Left lung (tissue), 10 donors: Measurements from ENCODE around the gene CYSRT1. TPM values are rescaled to one million over a fixed set of nuclear protein-coding genes. Genes with fewer than 3 reads are reported as not detected.
A peak's percentile ranks its signal among the peaks of the same experiment; 100 is the strongest.
"Not testable (repeated sequence)": the region's sequence is repeated elsewhere in the genome, so short reads cannot be mapped to it uniquely, and the experiment has no call there.

Experiments
- ATAC-seq: fragments of 200-7000 bp; cut with Tn5 transposase; one replicate; pipeline ENCODE4 v1.9.1; 2020; ENCODE audit warnings: moderate library complexity
- DNase-seq, 4 donors: peaks; one replicate each; pipeline ENCODE4 v3.0.0-alpha.2; 2013 to 2020
- H3K27ac ChIP-seq, 2 donors: fragments of 200-600 bp; sonication (generic) in 1 of 2; one replicate each; pipeline versions ENCODE4 v1.5.0 to v1.8.0; 2020 to 2021
- H3K27me3 ChIP-seq, 2 donors: fragments of 200-600 bp; sonication (generic) in 1 of 2; one replicate each; pipeline versions ENCODE4 v1.5.0 to v1.8.0; 2020 to 2021
- H3K36me3 ChIP-seq, 2 donors: fragments of 200-600 bp; sonication (generic) in 1 of 2; one replicate each; pipeline versions ENCODE4 v1.5.0 to v1.8.0; 2020 to 2021
- H3K4me1 ChIP-seq, 2 donors: fragments of 200-600 bp; one replicate each; pipeline ENCODE4 v1.8.0; 2021
- H3K4me3 ChIP-seq, 2 donors: fragments of 200-600 bp; sonication (generic) in 1 of 2; one replicate each; pipeline versions ENCODE4 v1.5.0 to v1.8.0; 2020 to 2021; ENCODE audit warnings: mild to moderate bottlenecking in 1 of 2
- H3K9me3 ChIP-seq, 2 donors: fragments of 200-600 bp; sonication (generic) in 1 of 2; one replicate each; pipeline versions ENCODE4 v1.5.0 to v1.8.0; 2020 to 2021
- CTCF ChIP-seq, 2 donors: fragments of 200-600 bp; sonication (generic) in 1 of 2; IDR thresholded peaks; one replicate each; pipeline versions ENCODE4 v1.5.0 to v1.8.0; 2021; ENCODE audit warnings: antibody characterized with exemption in 2 of 2
- intact Hi-C, 2 donors: fragments of 100-400 bp; cut with DNase I; formaldehyde crosslinking; loops; one replicate each; pipeline versions ENCODE4 v1.11.2 to v1.14.2; 2022
- polyA plus RNA-seq, 6 donors: library from polyadenylated mRNA; unstranded; fragments of 120-200 nt; gene quantifications; one replicate each; pipeline ENCODE4 v1.2.1, GENCODE V29; 2013; ENCODE audit not compliant: insufficient read length in 6 of 6
- total RNA-seq, 2 donors: library from RNA; stranded (reverse); fragmentation: NEBNext Ultra II Directional; extraction: Animal tissue kit (Norgen Biotek cat#: 25700); gene quantifications; one replicate each; pipeline ENCODE4 v1.2.1, GENCODE V29; 2021
- donor health status: DM: no; HTN: yes; CAD: no.
- donor health status: DM: no; HTN: no; CAD: no.

CYSRT1 gene
- total and polyA plus RNA-seq, 8 donors: 0.44 to 3.7 (median 2.3) TPM

- H3K9me3 ChIP-seq: no peaks in the 10 kb centered on the region
- peaks cover 0 to 48% of the 10 kb centered on the region in 2 donors for H3K27me3 ChIP-seq
- no peaks in the 10 kb centered on the region for H3K36me3 ChIP-seq
- peak overlapping the region in 1 of 2 donors; percentile 16 for H3K4me3 ChIP-seq
- TF ChIP-seq CTCF (IDR thresholded peaks at IDR 0.05): peak; percentile 95 to 100
- DNase-seq: peak; percentile 54 to 95 (median 88)
- peak overlapping the region in 1 of 2 donors; percentile 53 for H3K27ac ChIP-seq
- intact Hi-C loops: no loop called here
- peaks cover 7 to 49% of the 10 kb centered on the region in 2 donors for H3K4me1 ChIP-seq
- peak; percentile 58 for ATAC-seq
Observed at GRCh38 chr9:137236238-137236935, 11.4 kb downstream of the CYSRT1 start.

- H3K36me3 ChIP-seq: peaks cover 0 to 4% of the 10 kb centered on the region in 2 donors
- no peak for TF ChIP-seq CTCF (IDR thresholded peaks at IDR 0.05)
- intact Hi-C loops: no loop called here
- peak overlapping the region in 1 of 2 donors; percentile 16 for H3K4me3 ChIP-seq
- peak overlapping the region in 1 of 2 donors; percentile 53 for H3K27ac ChIP-seq
- peaks cover 8 to 53% of the 10 kb centered on the region in 2 donors for H3K4me1 ChIP-seq
- no peaks in the 10 kb centered on the region for H3K9me3 ChIP-seq
- H3K27me3 ChIP-seq: peaks cover 0 to 42% of the 10 kb centered on the region in 2 donors
- ATAC-seq (no peak), DNase-seq (no peak)
Observed at GRCh38 chr9:137236936-137237421, 12.0 kb downstream of the CYSRT1 start.

GRCh38 chr9:137237759-137238726, 13.1 kb downstream of the CYSRT1 start:
- peaks cover 0 to 31% of the 10 kb centered on the region in 2 donors for H3K27me3 ChIP-seq
- H3K4me1 ChIP-seq: peaks cover 17 to 64% of the 10 kb centered on the region in 2 donors
- ATAC-seq: no peak
- no peaks in the 10 kb centered on the region for H3K9me3 ChIP-seq
- no peak for DNase-seq
- peaks cover 0 to 14% of the 10 kb centered on the region in 2 donors for H3K36me3 ChIP-seq
- intact Hi-C loops: no loop called here
- TF ChIP-seq CTCF (IDR thresholded peaks at IDR 0.05): no peak
- no peak overlapping the region for H3K4me3 ChIP-seq
- no peak overlapping the region for H3K27ac ChIP-seq

- Histone ChIP-seq H3K36me3 (peaks cover 0 to 26% of the 10 kb centered on the region in 2 donors), H3K4me1 (peaks cover 17 to 77% of the 10 kb centered on the region in 2 donors), H3K27me3 (peaks cover 0 to 15% of the 10 kb centered on the region in 2 donors), H3K4me3 (peak overlapping the region; percentile 55 to 96), H3K27ac (peak overlapping the region; percentile 96 to 99)
- ATAC-seq, intact Hi-C loops, DNase-seq, H3K9me3 ChIP-seq: not testable (repeated sequence)
Observed at GRCh38 chr9:137239541-137240200, 14.7 kb downstream of the CYSRT1 start.

- peak overlapping the region; percentile 96 to 99 for H3K27ac ChIP-seq
- peak; percentile 67 for ATAC-seq
- no peaks in the 10 kb centered on the region for H3K9me3 ChIP-seq
- peaks cover 0 to 26% of the 10 kb centered on the region in 2 donors for H3K36me3 ChIP-seq
- DNase-seq: peak; percentile 84 to 94 (median 88)
- peak overlapping the region; percentile 55 to 96 for H3K4me3 ChIP-seq
- H3K27me3 ChIP-seq: peaks cover 0 to 8% of the 10 kb centered on the region in 2 donors
- no peak for TF ChIP-seq CTCF (IDR thresholded peaks at IDR 0.05)
- H3K4me1 ChIP-seq: peaks cover 17 to 77% of the 10 kb centered on the region in 2 donors
- intact Hi-C loops: no loop called here
Observed at GRCh38 chr9:137240318-137240840, 15.4 kb downstream of the CYSRT1 start.
